Neural progenitor cell (in vitro differentiated cells): Measurements from ENCODE around the gene NME4. TPM values are rescaled to one million over a fixed set of nuclear protein-coding genes. Genes with fewer than 3 reads are reported as not detected.
A peak's percentile ranks its signal among the peaks of the same experiment; 100 is the strongest.

ENCODE experiments used
- DNase-seq: peaks from one replicate; pipeline ENCODE4 v3.0.0-alpha.2; 2016; ENCODE audit warnings: low spot score
- H2AFZ ChIP-seq: fragments of 200-600 bp; sonication (generic); replicated peaks from 2 replicates; pipeline ENCODE4 v1.6.1; 2016; ENCODE audit warnings: antibody characterized with exemption
- H3F3A ChIP-seq: fragments of 200-600 bp; sonication (generic); 2 replicates; pipeline ENCODE4 v1.6.1; 2016; ENCODE audit warnings: antibody characterized with exemption, low read depth
- H3K27ac ChIP-seq: fragments of 200-600 bp; sonication (generic); 2 replicates; pipeline ENCODE4 v1.5.1; 2016; ENCODE audit warnings: mild to moderate bottlenecking
- H3K27me3 ChIP-seq: fragments of 200-600 bp; sonication (generic); 2 replicates; pipeline ENCODE4 v1.6.1; 2016; ENCODE audit warnings: mild to moderate bottlenecking, moderate library complexity
- H3K36me3 ChIP-seq: fragments of 200-600 bp; sonication (generic); 2 replicates; pipeline ENCODE4 v1.5.1; 2016
- H3K4me1 ChIP-seq: fragments of 200-600 bp; sonication (generic); 2 replicates; pipeline ENCODE4 v1.6.1; 2016; ENCODE audit warnings: mixed run types
- H3K4me2 ChIP-seq: fragments of 200-600 bp; sonication (generic); 2 replicates; pipeline ENCODE4 v1.6.1; 2016
- H3K4me3 ChIP-seq: fragments of 200-600 bp; sonication (generic); 2 replicates; pipeline ENCODE4 v1.5.1; 2016
- H3K79me2 ChIP-seq: fragments of 200-600 bp; sonication (generic); 2 replicates; pipeline ENCODE4 v1.6.1; 2016; ENCODE audit warnings: low read depth
- H3K9ac ChIP-seq: fragments of 200-600 bp; sonication (generic); 2 replicates; pipeline ENCODE4 v1.6.1; 2016
- H3K9me3 ChIP-seq: fragments of 200-600 bp; sonication (generic); 2 replicates; pipeline ENCODE4 v1.5.1; 2016; ENCODE audit warnings: low read depth
- H4K20me1 ChIP-seq: fragments of 200-600 bp; sonication (generic); 2 replicates; pipeline ENCODE4 v1.6.1; 2016; ENCODE audit warnings: low read depth
- H3K27ac Mint-ChIP-seq: 3 replicates; pipeline ENCODE4 v1.8.0; 2021; ENCODE audit warnings: mixed read lengths
- H3K27me3 Mint-ChIP-seq: 2 replicates; pipeline ENCODE4 v1.8.0; 2022; ENCODE audit warnings: low read depth, mild to moderate bottlenecking, inconsistent platforms, moderate library complexity, mixed read lengths; ENCODE audit not compliant: insufficient read depth
- H3K36me3 Mint-ChIP-seq: 3 replicates; pipeline ENCODE4 v1.8.0; 2021; ENCODE audit warnings: mixed read lengths
- H3K4me1 Mint-ChIP-seq: 3 replicates; pipeline ENCODE4 v1.8.0; 2021; ENCODE audit warnings: mixed read lengths
- H3K4me3 Mint-ChIP-seq: 3 replicates; pipeline ENCODE4 v1.8.0; 2021; ENCODE audit warnings: mild to moderate bottlenecking, moderate library complexity, mixed read lengths
- H3K9me3 Mint-ChIP-seq: 3 replicates; pipeline ENCODE4 v1.8.0; 2020; ENCODE audit warnings: mixed read lengths
- CTCF ChIP-seq: fragments of 200-600 bp; sonication (generic); IDR thresholded peaks from 2 replicates; pipeline ENCODE4 v1.5.1; 2017; ENCODE audit warnings: antibody characterized with exemption, mild to moderate bottlenecking
- EZH2 ChIP-seq: fragments of 200-600 bp; sonication (generic); IDR thresholded peaks from 2 replicates; pipeline ENCODE4 v1.6.1; 2017; ENCODE audit warnings: antibody characterized with exemption, mild to moderate bottlenecking, moderate library complexity
- EZH2phosphoT487 ChIP-seq: fragments of 200-600 bp; sonication (generic); IDR thresholded peaks from 2 replicates; pipeline ENCODE4 v1.6.1; 2017; ENCODE audit warnings: antibody characterized with exemption
- total RNA-seq: library from RNA; depleted of rRNA; stranded (reverse); fragments of >200 nt; gene quantifications from 2 replicates; pipeline ENCODE4 v1.2.3, GENCODE V29; 2015; ENCODE audit warnings: low replicate concordance

NME4 gene
- total RNA-seq, 1 donor from 2014 or later: 93.3 TPM

GRCh38 chr16:392450-393030 is 4.5 kb upstream of the NME4 start:
- Mint-ChIP-seq H3K4me1 (peaks cover 32% of the 10 kb centered on the region), H3K27ac (no peak overlapping the region), H3K4me3 (no peak overlapping the region), H3K36me3 (peaks cover 2% of the 10 kb centered on the region), H3K9me3 (peaks cover 3% of the 10 kb centered on the region), H3K27me3 (peaks cover 15% of the 10 kb centered on the region)
- TF ChIP-seq EZH2phosphoT487 (no peak), CTCF (no peak), EZH2 (no peak)
- no peaks in the 10 kb centered on the region for H4K20me1 ChIP-seq
- H3K79me2 ChIP-seq: no peaks in the 10 kb centered on the region
- no peak for DNase-seq
- H3K27ac ChIP-seq: no peak overlapping the region
- H3K4me1 ChIP-seq: peaks cover 11% of the 10 kb centered on the region
- no peaks in the 10 kb centered on the region for H3K9me3 ChIP-seq
- H2AFZ ChIP-seq: no peak overlapping the region
- no peak overlapping the region for H3K4me3 ChIP-seq
- no peak overlapping the region for H3K4me2 ChIP-seq
- no peak overlapping the region for H3K9ac ChIP-seq
- peaks cover 25% of the 10 kb centered on the region for H3F3A ChIP-seq
- no peaks in the 10 kb centered on the region for H3K36me3 ChIP-seq
- H3K27me3 ChIP-seq: peaks cover 2% of the 10 kb centered on the region

- peak overlapping the region; percentile 77 for H3K4me2 ChIP-seq
- peak overlapping the region; percentile 66 for H2AFZ ChIP-seq
These were observed 800 bp upstream of the NME4 start for GRCh38 chr16:396199-396598.

GRCh38 chr16:396605-397004 is 394 bp upstream of the NME4 start:
- no peak overlapping the region for H3K27ac ChIP-seq
- peaks cover 26% of the 10 kb centered on the region for H4K20me1 ChIP-seq
- peaks cover 53% of the 10 kb centered on the region for H3F3A ChIP-seq
- H3K27ac Mint-ChIP-seq: peak overlapping the region; percentile 98
- no peaks in the 10 kb centered on the region for H3K36me3 ChIP-seq
- DNase-seq: peak; percentile 75
- peak overlapping the region; percentile 77 for H3K4me2 ChIP-seq
- no peak overlapping the region for H3K9ac ChIP-seq
- H3K9me3 ChIP-seq: no peaks in the 10 kb centered on the region
- H2AFZ ChIP-seq: peak overlapping the region; percentile 66
- TF ChIP-seq CTCF (no peak), EZH2 (no peak), EZH2phosphoT487 (no peak)
- H3K27me3 Mint-ChIP-seq: peaks cover 13% of the 10 kb centered on the region
- peaks cover 7% of the 10 kb centered on the region for H3K4me1 ChIP-seq
- peaks cover 23% of the 10 kb centered on the region for H3K4me1 Mint-ChIP-seq
- H3K36me3 Mint-ChIP-seq: peaks cover 2% of the 10 kb centered on the region
- no peaks in the 10 kb centered on the region for H3K9me3 Mint-ChIP-seq
- peak overlapping the region; percentile 69 for H3K4me3 ChIP-seq
- H3K4me3 Mint-ChIP-seq: peak overlapping the region; percentile 97
- H3K27me3 ChIP-seq: peaks cover 2% of the 10 kb centered on the region
- H3K79me2 ChIP-seq: no peaks in the 10 kb centered on the region

More at GRCh38 chr16:396199-396598, 800 bp upstream of the NME4 start:
- no peaks in the 10 kb centered on the region for H3K79me2 ChIP-seq
- TF ChIP-seq EZH2phosphoT487 (no peak), CTCF (no peak)
- Mint-ChIP-seq H3K27ac (peak overlapping the region; percentile 91), H3K4me1 (peaks cover 23% of the 10 kb centered on the region), H3K27me3 (peaks cover 13% of the 10 kb centered on the region), H3K9me3 (no peaks in the 10 kb centered on the region), H3K4me3 (peak overlapping the region; percentile 97), H3K36me3 (peaks cover 2% of the 10 kb centered on the region)
- peaks cover 7% of the 10 kb centered on the region for H3K4me1 ChIP-seq
- DNase-seq: peak; percentile 40
- H3K9me3 ChIP-seq: no peaks in the 10 kb centered on the region
- H4K20me1 ChIP-seq: peaks cover 26% of the 10 kb centered on the region
- no peaks in the 10 kb centered on the region for H3K36me3 ChIP-seq
- H3K9ac ChIP-seq: no peak overlapping the region
- H3F3A ChIP-seq: peaks cover 50% of the 10 kb centered on the region
- H3K4me3 ChIP-seq: peak overlapping the region; percentile 69
- H3K27ac ChIP-seq: no peak overlapping the region
- peaks cover 2% of the 10 kb centered on the region for H3K27me3 ChIP-seq
